B cell (primary cell): ENCODE measurements around the gene FAM53B. TPM values are rescaled to one million over a fixed set of nuclear protein-coding genes. Genes with fewer than 3 reads are reported as not detected.

ENCODE experiments used
- ATAC-seq: fragments of 200-7000 bp; cut with Tn5 transposase; one replicate; pipeline ENCODE4 v1.10.0; 2021; ENCODE audit warnings: low read depth, mild to moderate bottlenecking, moderate number of reproducible peaks, moderate library complexity
- CTCF ChIA-PET: fragments of 350-600 bp; sonication (Branson Sonifier 250); formaldehyde crosslinking; loops from one replicate; lab custom pipeline; 2021; ENCODE audit warnings: antibody characterized with exemption, inconsistent platforms; lab: Charles Lee
- POLR2A ChIA-PET: fragments of 350-600 bp; sonication (Branson Sonifier 250); formaldehyde crosslinking; loops from one replicate; lab custom pipeline; 2021; ENCODE audit warnings: antibody characterized with exemption; lab: Charles Lee
- DNase-seq: peaks from one replicate; pipeline ENCODE4 v3.0.0; 2013
- H2AFZ ChIP-seq: 2 replicates; pipeline ENCODE4 v1.6.1; 2012; ENCODE audit warnings: mild to moderate bottlenecking, low read depth, low read length; ENCODE audit not compliant: insufficient read depth, poor library complexity, severe bottlenecking
- H3K27ac ChIP-seq, 2 donors: 1 replicate in 1 of 2; 2 replicates in 1 of 2; pipeline ENCODE4 v1.5.1; 2012 to 2013; ENCODE audit warnings: low read length in 2 of 2, mild to moderate bottlenecking in 2 of 2, moderate library complexity in 1 of 2
- H3K27me3 ChIP-seq, 4 experiments: fragments of 200-600 bp in 1 of 4; sonication (generic) in 1 of 4; replicated peaks in 1 of 4; 1 replicate in 2 of 4; 2 replicates in 2 of 4; pipeline versions ENCODE4 v1.6.1 to v1.7.0; 2013 to 2016; ENCODE audit warnings: low read length in 3 of 4, mild to moderate bottlenecking in 2 of 4, mixed read lengths in 1 of 4, moderate library complexity in 1 of 4; ENCODE audit not compliant: insufficient read depth in 4 of 4, control insufficient read depth in 3 of 4; ENCODE audit errors: control extremely low read depth in 1 of 4
- H3K36me3 ChIP-seq, 2 experiments: replicated peaks in 1 of 2; 1 replicate in 1 of 2; 2 replicates in 1 of 2; pipeline versions ENCODE4 v1.6.1 to v1.7.1; 2013; ENCODE audit warnings: low read length in 1 of 2; ENCODE audit not compliant: insufficient read depth in 2 of 2, control insufficient read depth in 1 of 2; ENCODE audit errors: control extremely low read depth in 1 of 2, extremely low read depth in 1 of 2
- H3K4me1 ChIP-seq, 2 donors: fragments of 200-600 bp in 1 of 2; sonication (generic) in 1 of 2; 1 replicate in 1 of 2; 2 replicates in 1 of 2; pipeline versions ENCODE4 v1.5.1 to v1.6.1; 2013 to 2017; ENCODE audit warnings: low read length in 2 of 2; ENCODE audit not compliant: control insufficient read depth in 2 of 2, insufficient read depth in 2 of 2
- H3K4me2 ChIP-seq: replicated peaks from 2 replicates; pipeline ENCODE3; 2012; ENCODE audit warnings: mild to moderate bottlenecking, low read depth, low read length; ENCODE audit not compliant: poor library complexity, severe bottlenecking
- H3K4me3 ChIP-seq, 5 experiments: fragments of 200-600 bp in 1 of 5; sonication (generic) in 1 of 5; 1 replicate in 3 of 5; 2 replicates in 2 of 5; pipeline versions ENCODE4 v1.5.1 to v1.7.0; 2011 to 2016; ENCODE audit warnings: low read length in 4 of 5, mild to moderate bottlenecking in 4 of 5, low read depth in 2 of 5, control low read depth in 1 of 5, moderate library complexity in 1 of 5; ENCODE audit not compliant: insufficient read depth in 1 of 5; ENCODE audit errors: control extremely low read depth in 1 of 5, extremely low read depth in 1 of 5
- H3K79me2 ChIP-seq: fragments of 200-600 bp; sonication (generic); one replicate; pipeline ENCODE4 v1.6.0; 2016; ENCODE audit warnings: low read length; ENCODE audit not compliant: control insufficient read depth, insufficient read depth
- H3K9ac ChIP-seq: fragments of 200-600 bp; sonication (generic); 2 replicates; pipeline ENCODE4 v1.6.1; 2017; ENCODE audit warnings: mild to moderate bottlenecking, low read length, moderate library complexity
- H3K9me3 ChIP-seq, 3 donors: one replicate each; pipeline versions ENCODE4 v1.6.1 to v1.7.1; 2013; ENCODE audit warnings: low read length in 2 of 3; ENCODE audit not compliant: control insufficient read depth in 2 of 3, insufficient read depth in 1 of 3; ENCODE audit errors: control extremely low read depth in 1 of 3
- H4K20me1 ChIP-seq: 2 replicates; pipeline ENCODE4 v1.6.0; 2012; ENCODE audit warnings: mild to moderate bottlenecking, low read length; ENCODE audit not compliant: insufficient read depth, control insufficient read depth, poor library complexity, severe bottlenecking
- H3K27ac Mint-ChIP-seq: one replicate; pipeline ENCODE4 v1.8.0; 2021; ENCODE audit warnings: mixed read lengths
- H3K27me3 Mint-ChIP-seq: one replicate; pipeline ENCODE4 v1.8.0; 2021; ENCODE audit warnings: mixed read lengths
- H3K4me1 Mint-ChIP-seq: one replicate; pipeline ENCODE4 v1.8.0; 2021; ENCODE audit warnings: mixed read lengths
- H3K4me3 Mint-ChIP-seq: one replicate; pipeline ENCODE4 v1.8.0; 2021; ENCODE audit warnings: mixed read lengths
- H3K9me3 Mint-ChIP-seq: one replicate; pipeline ENCODE4 v1.8.0; 2022; ENCODE audit warnings: mixed read lengths; ENCODE audit not compliant: insufficient read depth
- CTCF ChIP-seq: fragments of 200-600 bp; IDR thresholded peaks from one replicate; pipeline ENCODE4 v1.8.0; 2022; ENCODE audit warnings: antibody characterized with exemption, mild to moderate bottlenecking
- EZH2 ChIP-seq: IDR thresholded peaks from 2 replicates; pipeline ENCODE4 v1.6.1; 2012; ENCODE audit warnings: borderline replicate concordance, low read depth, mild to moderate bottlenecking, moderate library complexity, low read length; ENCODE audit not compliant: insufficient read depth, poor library complexity, severe bottlenecking
- WGBS: methylation state at CpG from one replicate; pipeline ENCODE4 v1.1.5; 2013; ENCODE audit warnings: missing lambda C conversion rate; ENCODE audit not compliant: insufficient coverage; 5-methylcytosine and 5-hydroxymethylcytosine counted together
- intact Hi-C: fragments of 100-400 bp; cut with micrococcal nuclease; formaldehyde crosslinking; loops from one replicate; pipeline ENCODE4 v1.10.0; 2022
- polyA plus RNA-seq: library from polyadenylated mRNA; depleted of rRNA; stranded (reverse); fragments of >200 nt; gene quantifications from 2 replicates; pipeline ENCODE4 v1.2.3, GENCODE V29; 2012
- total RNA-seq, 2 donors: library from RNA; stranded (reverse); fragments of 120-200 nt in 1 of 2; gene quantifications; 1 replicate in 1 of 2; 2 replicates in 1 of 2; pipeline versions ENCODE4 v1.2.3 to v1.2.4, GENCODE V29; 2013 to 2022

The FAM53B gene
- total and polyA plus RNA-seq, 2 donors (not counting 1 experiment from before 2014, with no cell fraction given): 51.2 to 186 TPM

- TF ChIP-seq CTCF: no peak
- TF ChIP-seq EZH2: no peak
- peaks cover 91% of the 10 kb centered on the region for H3K4me1 Mint-ChIP-seq
- H2AFZ ChIP-seq: no peak overlapping the region
- peak overlapping the region; percentile 92 for H3K27ac Mint-ChIP-seq
- no peak overlapping the region for H3K4me3 ChIP-seq
- no peaks in the 10 kb centered on the region for H3K27me3 Mint-ChIP-seq
- 73% methylated on average over 5 of the region's 5 CpGs for WGBS
- peaks cover 1 to 65% of the 10 kb centered on the region in 2 experiments for H3K36me3 ChIP-seq
- H3K27ac ChIP-seq: peak overlapping the region; percentile 57 to 92
- H3K9me3 ChIP-seq: no peaks in the 10 kb centered on the region
- H3K79me2 ChIP-seq: peaks cover 96% of the 10 kb centered on the region
- intact Hi-C loops: no loop called here
- no peaks in the 10 kb centered on the region for H3K27me3 ChIP-seq
- peaks cover 62% of the 10 kb centered on the region for H4K20me1 ChIP-seq
- peak overlapping the region; percentile 59 for H3K4me3 Mint-ChIP-seq
- ATAC-seq: no peak
- DNase-seq: no peak
- ChIA-PET POLR2A (interaction anchor here (1.1 kb wide), 1 partner anchor 10 kb away, joined by 3 read pairs; no protein-coding TSS in a partner anchor), CTCF (interaction anchor here (0.9 to 1.4 kb wide), 2 partner anchors 53 to 67 kb away, joined by 3 to 9 read pairs; no protein-coding TSS in a partner anchor)
- peak overlapping the region; percentile 73 for H3K4me2 ChIP-seq
- no peak overlapping the region for H3K9ac ChIP-seq
- H3K4me1 ChIP-seq: peaks cover 88 to 95% of the 10 kb centered on the region in 2 donors
- H3K9me3 Mint-ChIP-seq: no peaks in the 10 kb centered on the region
These were observed 92.0 kb downstream of the FAM53B start for GRCh38 chr10:124652200-124652599.

GRCh38 chr10:124651402-124651891, 92.7 kb downstream of the FAM53B start:
- peak overlapping the region; percentile 57 to 92 for H3K27ac ChIP-seq
- no peaks in the 10 kb centered on the region for H3K27me3 ChIP-seq
- Mint-ChIP-seq H3K9me3 (no peaks in the 10 kb centered on the region), H3K27me3 (no peaks in the 10 kb centered on the region), H3K4me3 (peak overlapping the region; percentile 59), H3K27ac (peak overlapping the region; percentile 92), H3K4me1 (peaks cover 95% of the 10 kb centered on the region)
- H3K4me2 ChIP-seq: peak overlapping the region; percentile 73
- H3K4me1 ChIP-seq: peaks cover 94 to 100% of the 10 kb centered on the region in 2 donors
- no peak overlapping the region for H3K4me3 ChIP-seq
- 71% methylated on average over 14 of the region's 14 CpGs for WGBS
- H3K36me3 ChIP-seq: peaks cover 0 to 64% of the 10 kb centered on the region in 2 experiments
- no peak for TF ChIP-seq CTCF
- TF ChIP-seq EZH2: no peak
- ATAC-seq: peak; percentile 11
- peaks cover 62% of the 10 kb centered on the region for H4K20me1 ChIP-seq
- CTCF ChIA-PET: interaction anchor here (0.8 to 8.3 kb wide), 7 partner anchors 8 to 117 kb away, joined by 3 to 58 read pairs (median 7); no protein-coding TSS in a partner anchor
- no peaks in the 10 kb centered on the region for H3K9me3 ChIP-seq
- DNase-seq: no peak
- peak overlapping the region; percentile 29 for H3K9ac ChIP-seq
- POLR2A ChIA-PET: no interaction called here
- H2AFZ ChIP-seq: no peak overlapping the region
- peaks cover 100% of the 10 kb centered on the region for H3K79me2 ChIP-seq
- intact Hi-C loops: no loop called here
